ENCODE data around the gene ZNF414. TPM values are rescaled to one million over a fixed set of nuclear protein-coding genes. Genes with fewer than 3 reads are reported as not detected.

The ZNF414 gene
- total RNA-seq, 4 donors from 2014 or later, result 10.4 to 43.7 (median 18.0) TPM

DNA sequence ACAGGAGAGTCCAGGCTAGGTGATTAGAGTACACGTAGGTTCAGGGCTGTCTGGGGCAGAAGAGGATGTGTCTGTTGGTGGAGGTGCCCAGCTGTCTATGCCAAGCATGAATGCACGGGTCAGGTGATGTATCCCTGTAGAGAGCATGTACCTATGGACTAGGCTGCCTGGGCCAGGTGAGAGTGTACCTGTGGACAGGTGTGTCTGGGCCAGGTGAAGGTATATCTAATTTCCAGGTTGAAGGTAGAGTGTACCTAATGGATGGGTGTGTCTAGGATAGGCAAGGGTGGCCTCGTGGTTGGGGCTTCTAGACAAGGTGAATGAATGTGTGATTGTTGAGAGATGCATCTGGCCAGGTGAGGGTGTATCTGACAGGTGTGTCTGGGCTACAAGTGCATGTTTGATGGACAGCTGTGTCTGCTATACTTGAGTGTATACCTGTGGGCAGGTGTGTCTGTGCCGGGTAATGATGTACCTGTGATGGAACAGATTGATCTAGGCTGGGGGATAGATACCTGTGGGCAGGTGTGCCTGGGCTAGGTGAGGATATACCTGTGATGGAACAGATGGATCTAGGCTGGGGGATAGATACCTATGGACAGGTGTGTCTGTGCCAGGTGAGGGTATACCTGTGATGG, 15.5 kb upstream of the ZNF414 start:
- TF ChIP-seq EP300 (IDR thresholded peaks at IDR 0.05) (no peak), POLR2A (IDR thresholded peaks at IDR 0.05) (no peak), POLR2AphosphoS5 (IDR thresholded peaks at IDR 0.05) (no peak)
- TF ChIP-seq, protein P1, sequence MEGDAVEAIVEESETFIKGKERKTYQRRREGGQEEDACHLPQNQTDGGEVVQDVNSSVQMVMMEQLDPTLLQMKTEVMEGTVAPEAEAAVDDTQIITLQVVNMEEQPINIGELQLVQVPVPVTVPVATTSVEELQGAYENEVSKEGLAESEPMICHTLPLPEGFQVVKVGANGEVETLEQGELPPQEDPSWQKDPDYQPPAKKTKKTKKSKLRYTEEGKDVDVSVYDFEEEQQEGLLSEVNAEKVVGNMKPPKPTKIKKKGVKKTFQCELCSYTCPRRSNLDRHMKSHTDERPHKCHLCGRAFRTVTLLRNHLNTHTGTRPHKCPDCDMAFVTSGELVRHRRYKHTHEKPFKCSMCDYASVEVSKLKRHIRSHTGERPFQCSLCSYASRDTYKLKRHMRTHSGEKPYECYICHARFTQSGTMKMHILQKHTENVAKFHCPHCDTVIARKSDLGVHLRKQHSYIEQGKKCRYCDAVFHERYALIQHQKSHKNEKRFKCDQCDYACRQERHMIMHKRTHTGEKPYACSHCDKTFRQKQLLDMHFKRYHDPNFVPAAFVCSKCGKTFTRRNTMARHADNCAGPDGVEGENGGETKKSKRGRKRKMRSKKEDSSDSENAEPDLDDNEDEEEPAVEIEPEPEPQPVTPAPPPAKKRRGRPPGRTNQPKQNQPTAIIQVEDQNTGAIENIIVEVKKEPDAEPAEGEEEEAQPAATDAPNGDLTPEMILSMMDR (IDR thresholded peaks at IDR 0.05), result no peak
- H3K27me3 ChIP-seq, result no peaks in the 10 kb centered on the region
- H3K4me1 ChIP-seq, result peaks cover 13% of the 10 kb centered on the region
- WGBS, result 91% methylated on average over 4 of the region's 4 CpGs
- H3K27ac ChIP-seq, result no peak overlapping the region
- no peaks in the 10 kb centered on the region for H3K9me3 ChIP-seq
- no peak for DNase-seq (ENCODE audit: low spot score in 2 of 2)
- peaks cover 10% of the 10 kb centered on the region for H3K36me3 ChIP-seq
- no peak overlapping the region for H3K4me3 ChIP-seq

DNA sequence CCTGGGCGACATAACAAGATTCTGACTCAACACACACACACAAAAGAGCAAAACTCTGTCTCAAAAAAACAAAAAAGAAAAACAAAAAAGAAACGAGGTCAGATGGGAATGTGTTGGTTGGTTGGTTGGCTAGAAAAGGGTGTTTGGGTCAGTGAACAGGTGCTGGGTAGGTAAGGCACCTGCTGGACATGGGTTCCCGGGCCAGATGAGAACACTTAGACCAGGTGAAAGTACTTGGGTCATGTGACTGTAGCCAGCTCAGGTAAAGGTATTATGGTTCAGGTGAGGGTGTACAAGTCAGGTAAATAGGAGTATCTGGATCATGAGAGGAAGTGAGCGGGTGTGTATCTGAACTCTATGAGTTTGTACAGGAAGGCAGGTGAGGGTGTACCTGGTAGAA, 14.5 kb upstream of the ZNF414 start:
- no peak for DNase-seq (ENCODE audit: low spot score in 2 of 2)
- TF ChIP-seq POLR2A (IDR thresholded peaks at IDR 0.05), result no peak
- TF ChIP-seq POLR2AphosphoS5 (IDR thresholded peaks at IDR 0.05), result no peak
- no peak for TF ChIP-seq EP300 (IDR thresholded peaks at IDR 0.05)
- TF ChIP-seq, protein P1 (IDR thresholded peaks at IDR 0.05), result no peak
- Histone ChIP-seq H3K9me3 (no peaks in the 10 kb centered on the region), H3K27ac (no peak overlapping the region), H3K36me3 (peaks cover 10% of the 10 kb centered on the region), H3K27me3 (no peaks in the 10 kb centered on the region), H3K4me1 (peaks cover 13% of the 10 kb centered on the region), H3K4me3 (no peak overlapping the region)
- WGBS, result 71% methylated on average over 4 of the region's 4 CpGs

DNA sequence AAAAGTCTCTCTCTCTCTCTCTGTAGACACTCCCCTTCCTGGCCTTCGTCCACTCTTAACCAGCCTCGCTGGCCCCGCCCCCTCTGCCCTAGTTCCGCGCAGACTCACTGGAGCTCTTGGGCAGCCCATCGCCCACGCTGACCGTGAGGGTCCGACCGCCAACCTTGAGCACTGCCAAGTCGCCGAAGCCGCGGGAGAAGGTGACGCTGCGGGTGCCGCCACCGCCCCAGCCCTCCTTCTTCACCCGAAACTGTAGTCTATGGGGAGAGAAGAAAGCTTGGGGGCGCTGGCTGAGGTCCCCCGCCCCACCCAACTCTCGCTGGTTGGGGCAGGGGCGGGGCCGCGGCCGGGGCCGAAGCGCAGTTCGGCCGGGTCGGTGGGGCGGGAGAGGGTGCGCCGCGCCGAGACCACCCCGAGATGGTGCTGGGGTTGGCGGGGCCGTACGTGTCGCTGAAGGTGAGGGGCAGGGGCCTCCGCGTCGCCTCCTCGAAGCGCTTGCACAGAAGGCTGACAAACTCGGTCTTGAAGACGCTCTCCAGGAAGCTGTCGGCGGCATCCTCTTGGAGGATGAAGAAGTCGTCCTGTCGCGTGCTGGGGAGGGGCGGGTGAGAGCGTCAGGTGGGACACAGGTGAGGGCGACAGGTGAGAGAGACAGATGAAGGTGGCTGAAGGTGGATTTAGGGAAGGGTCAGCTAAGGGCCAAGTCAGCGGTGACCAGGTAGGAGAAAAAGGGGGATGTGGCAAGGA, 12.6 kb upstream of the ZNF414 start:
- Histone ChIP-seq H3K27me3 (no peaks in the 10 kb centered on the region), H3K9me3 (no peaks in the 10 kb centered on the region), H3K27ac (peak overlapping the region; percentile 92), H3K4me3 (peak overlapping the region; percentile 82), H3K36me3 (peaks cover 10% of the 10 kb centered on the region), H3K4me1 (peaks cover 13% of the 10 kb centered on the region)
- DNase-seq (ENCODE audit: low spot score in 2 of 2), result peak; percentile 93 to 94
- no peak for TF ChIP-seq POLR2AphosphoS5 (IDR thresholded peaks at IDR 0.05)
- no peak for TF ChIP-seq EP300 (IDR thresholded peaks at IDR 0.05)
- no peak for TF ChIP-seq POLR2A (IDR thresholded peaks at IDR 0.05)
- TF ChIP-seq, protein P1 (IDR thresholded peaks at IDR 0.05), result no peak
- WGBS, result 33% methylated on average over 32 of the region's 57 CpGs

DNA sequence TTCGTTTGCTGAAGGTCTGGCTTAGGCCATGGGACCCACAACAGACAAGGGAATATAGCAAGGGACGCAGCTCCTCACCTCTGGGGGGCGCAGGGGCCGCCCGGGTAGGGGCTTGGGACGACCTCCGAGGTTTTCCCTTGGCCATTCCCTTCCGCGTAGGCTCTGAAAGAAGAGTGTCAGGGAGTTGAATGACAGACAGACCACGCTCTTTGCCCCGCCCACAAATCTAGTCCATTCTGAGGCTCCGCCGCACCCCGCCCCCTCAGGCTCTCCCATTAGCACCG, 11.4 kb upstream of the ZNF414 start:
- TF ChIP-seq EP300 (IDR thresholded peaks at IDR 0.05) (no peak), POLR2A (IDR thresholded peaks at IDR 0.05) (no peak), POLR2AphosphoS5 (IDR thresholded peaks at IDR 0.05) (no peak)
- TF ChIP-seq, protein P1 (IDR thresholded peaks at IDR 0.05), result no peak
- WGBS, result 13% methylated on average over 15 of the region's 15 CpGs
- Histone ChIP-seq H3K4me1 (peaks cover 13% of the 10 kb centered on the region), H3K4me3 (peak overlapping the region; percentile 82), H3K27me3 (no peaks in the 10 kb centered on the region), H3K27ac (peak overlapping the region; percentile 77), H3K36me3 (peaks cover 6% of the 10 kb centered on the region), H3K9me3 (no peaks in the 10 kb centered on the region)
- no peak for DNase-seq (ENCODE audit: low spot score in 2 of 2)

DNA sequence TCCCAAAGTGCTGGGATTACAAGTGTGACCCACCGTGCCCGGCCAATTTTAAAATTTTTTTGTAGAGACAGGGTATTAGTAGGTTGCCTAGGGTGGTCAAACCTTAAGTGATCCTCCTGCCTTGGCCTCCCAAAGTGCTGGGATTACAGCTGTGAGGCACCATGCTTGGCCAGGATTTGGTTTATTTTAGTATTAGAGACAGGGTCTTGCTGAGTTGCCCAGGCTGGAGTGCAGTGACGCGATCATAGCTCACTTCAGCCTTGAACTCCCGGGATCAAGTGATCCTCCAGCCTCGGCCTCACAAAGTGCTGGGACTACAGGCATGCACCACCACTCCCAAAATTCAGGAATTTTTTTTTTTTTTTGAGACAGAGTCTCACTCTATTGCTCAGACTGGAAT, 5.4 kb upstream of the ZNF414 start:
- H3K9me3 ChIP-seq, result no peaks in the 10 kb centered on the region
- no peaks in the 10 kb centered on the region for H3K27me3 ChIP-seq
- TF ChIP-seq, protein P1 (IDR thresholded peaks at IDR 0.05), result no peak
- TF ChIP-seq EP300 (IDR thresholded peaks at IDR 0.05), result no peak
- TF ChIP-seq POLR2AphosphoS5 (IDR thresholded peaks at IDR 0.05), result no peak
- no peak for TF ChIP-seq POLR2A (IDR thresholded peaks at IDR 0.05)
- 96% methylated on average over 6 of the region's 6 CpGs for WGBS
- no peak overlapping the region for H3K27ac ChIP-seq
- H3K4me1 ChIP-seq, result peaks cover 16% of the 10 kb centered on the region
- DNase-seq (ENCODE audit: low spot score in 2 of 2), result no peak
- H3K36me3 ChIP-seq, result no peaks in the 10 kb centered on the region
- no peak overlapping the region for H3K4me3 ChIP-seq

All from suprapubic skin (tissue), 4 donors.